ENCODE measurements around the gene ANKRD53.

The ANKRD53 gene

DNA sequence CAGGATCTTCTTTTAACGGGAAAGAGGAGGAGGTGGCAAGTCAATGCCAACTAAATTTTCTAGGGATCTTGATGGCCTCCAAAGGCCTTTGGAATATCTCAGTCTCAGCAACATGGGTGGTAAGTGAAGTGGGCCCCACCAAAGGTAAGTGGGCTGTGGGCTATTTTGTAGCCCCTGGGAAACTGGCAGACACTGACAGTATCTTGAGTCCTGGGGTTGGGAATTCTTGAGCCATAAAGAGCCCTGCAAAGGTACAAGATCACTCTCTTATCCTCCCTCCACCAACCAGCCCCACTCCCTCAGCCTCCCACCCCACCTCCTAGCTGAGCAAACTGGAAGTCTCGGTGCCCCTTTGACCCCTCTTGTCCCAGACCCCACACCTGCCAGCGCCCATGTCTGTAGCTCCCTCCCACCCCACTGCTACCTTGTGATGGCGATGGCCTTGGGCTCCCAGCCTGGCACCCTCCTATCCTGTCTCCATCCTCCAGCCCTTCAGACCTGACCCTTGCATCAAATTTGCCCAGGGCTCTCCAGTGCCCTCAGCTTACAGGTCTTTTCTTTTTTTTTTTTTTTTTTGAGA is 34.2 kb upstream of the ANKRD53 start:
- DNase-seq = no peak

DNA sequence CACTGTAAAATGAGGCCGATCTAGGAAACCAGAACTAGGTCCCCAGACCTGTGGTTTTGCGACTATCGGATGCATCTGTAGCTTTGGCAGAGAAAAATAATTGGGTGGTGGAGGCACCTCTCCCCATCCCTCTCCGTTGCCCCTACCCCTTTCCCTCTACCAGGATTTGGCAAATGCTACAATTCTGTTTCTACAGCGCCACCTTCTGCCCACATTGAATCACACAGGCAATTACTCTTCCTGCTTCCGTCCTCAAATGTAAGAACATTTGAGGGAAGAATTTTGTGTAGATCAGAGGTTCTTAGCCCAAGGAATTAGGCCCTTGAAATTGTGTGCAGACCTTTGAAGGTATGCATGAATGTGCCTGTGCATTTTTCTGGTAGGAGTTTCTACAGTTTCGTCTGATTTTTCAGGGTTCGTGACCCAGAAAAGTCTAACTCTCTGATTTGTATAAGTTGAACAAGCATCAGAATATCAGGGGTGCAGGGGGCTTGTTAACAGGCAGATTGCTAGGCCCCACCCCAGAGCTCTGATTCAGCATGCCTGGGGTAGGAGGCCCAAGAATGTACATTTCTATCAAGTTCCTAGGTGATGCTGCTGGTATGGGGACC is 31.5 kb upstream of the ANKRD53 start:
- DNase-seq = peak; percentile 47

DNA sequence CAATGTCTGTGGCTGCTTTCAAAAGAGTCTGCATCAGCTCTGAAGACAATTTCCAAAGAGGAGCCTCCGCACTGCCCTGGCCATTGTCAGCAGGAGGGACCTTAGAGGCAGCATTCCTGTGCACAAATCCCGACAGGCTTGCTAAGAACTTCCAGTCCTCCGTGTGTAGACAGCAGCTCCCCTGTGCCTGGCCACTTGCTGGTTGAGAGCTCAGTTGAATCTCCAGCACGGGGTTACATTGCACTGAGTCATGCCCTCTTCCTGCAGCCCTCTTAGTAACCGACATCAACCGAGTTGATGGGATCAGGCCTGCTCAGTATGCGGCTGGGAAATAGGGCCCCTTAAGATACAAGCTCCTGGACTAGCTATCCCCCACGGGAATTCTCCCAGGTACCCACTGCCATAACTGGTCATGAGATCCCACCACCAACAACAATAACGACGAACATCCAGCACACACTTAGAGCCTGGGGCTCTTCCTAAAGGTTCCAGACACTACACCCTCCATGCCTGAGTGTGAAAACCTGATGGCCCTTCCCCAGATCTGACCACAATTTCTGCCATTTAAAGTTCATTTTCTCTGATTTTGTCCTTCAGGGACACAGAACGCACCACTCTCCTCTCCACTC is 30.8 kb upstream of the ANKRD53 start:
- DNase-seq = no peak

- DNase-seq = peak; percentile 79
These were observed 30.0 kb upstream of the ANKRD53 start for GRCh38 chr2:70948337-70949003.

DNA sequence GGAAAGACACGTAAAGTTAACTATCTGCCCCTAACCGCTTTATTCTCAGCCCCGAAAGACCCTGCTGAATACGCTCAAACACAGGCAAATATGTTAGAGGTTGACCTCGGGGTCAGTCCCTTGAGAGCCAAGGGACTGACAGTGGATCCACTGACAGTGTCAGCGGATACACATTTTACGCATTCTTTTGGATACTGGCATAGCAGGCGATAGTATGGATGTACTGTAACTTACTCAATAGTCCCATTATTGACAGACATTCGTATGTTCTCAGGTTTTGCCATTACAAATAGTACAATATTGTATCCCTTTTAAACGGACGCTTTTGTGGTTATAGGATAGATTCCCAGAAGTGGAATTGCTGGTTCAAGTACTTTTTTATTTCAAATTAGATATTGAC is 29.3 kb upstream of the ANKRD53 start:
- DNase-seq = no peak

- no peak for DNase-seq
These were observed 23.5 kb upstream of the ANKRD53 start for GRCh38 chr2:70954886-70955285.

DNA sequence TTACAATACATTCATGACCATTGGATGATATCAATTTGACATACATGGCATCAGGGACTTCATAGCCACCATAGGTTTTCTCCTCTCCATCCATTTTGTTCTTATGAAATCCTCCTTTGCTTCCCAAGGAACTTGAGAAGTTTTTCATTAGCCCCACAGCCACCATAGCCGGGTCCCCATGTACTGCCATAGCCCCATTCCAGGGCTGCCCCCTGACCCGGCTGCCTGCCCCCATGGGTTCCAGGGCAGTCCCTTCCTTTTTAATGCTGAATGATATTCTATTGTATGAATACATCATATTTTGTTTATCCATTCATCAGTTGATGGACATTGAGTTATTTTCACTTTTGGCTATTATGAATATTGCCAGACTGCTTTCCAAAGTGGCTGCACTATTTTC is 22.3 kb upstream of the ANKRD53 start:
- no peak for DNase-seq

DNA sequence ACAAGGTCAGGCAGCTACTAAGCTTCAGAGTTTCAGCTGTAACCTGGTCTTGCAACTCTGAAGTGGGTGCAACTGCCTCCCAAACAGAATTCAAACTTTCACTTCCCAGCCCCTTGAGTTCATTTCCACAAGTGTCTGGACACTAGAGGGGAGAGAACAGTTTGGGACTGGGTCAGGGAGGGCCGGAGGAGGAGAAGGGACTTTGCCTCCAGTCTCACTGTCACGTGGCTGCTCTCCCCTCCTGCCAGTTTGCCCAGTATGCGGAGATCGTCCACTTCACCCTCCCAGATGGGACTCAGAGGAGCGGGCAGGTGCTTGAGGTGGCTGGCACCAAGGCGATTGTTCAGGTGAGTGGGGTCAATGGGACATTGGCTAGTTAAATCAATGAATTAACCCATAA is 20.6 kb upstream of the ANKRD53 start:
- DNase-seq = no peak

DNA sequence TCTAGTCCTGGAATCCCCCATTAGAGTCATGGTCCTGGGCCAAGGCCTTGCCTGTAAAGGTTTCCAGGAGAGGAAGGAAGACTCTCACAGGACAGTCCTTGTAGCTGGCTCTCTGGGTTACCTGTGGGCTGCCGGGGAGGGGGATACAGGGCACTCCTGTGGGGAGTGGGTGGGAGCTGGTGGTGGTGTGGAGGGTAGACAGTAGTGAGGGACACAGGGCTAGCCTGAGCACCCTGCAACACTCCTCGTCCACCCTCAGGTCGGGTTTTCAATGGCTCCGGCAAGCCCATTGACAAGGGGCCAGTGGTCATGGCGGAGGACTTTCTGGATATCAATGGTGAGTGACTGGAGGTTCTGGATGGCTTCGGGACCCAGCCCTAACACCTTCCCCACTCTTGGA is 19.7 kb upstream of the ANKRD53 start:
- DNase-seq = no peak

DNA sequence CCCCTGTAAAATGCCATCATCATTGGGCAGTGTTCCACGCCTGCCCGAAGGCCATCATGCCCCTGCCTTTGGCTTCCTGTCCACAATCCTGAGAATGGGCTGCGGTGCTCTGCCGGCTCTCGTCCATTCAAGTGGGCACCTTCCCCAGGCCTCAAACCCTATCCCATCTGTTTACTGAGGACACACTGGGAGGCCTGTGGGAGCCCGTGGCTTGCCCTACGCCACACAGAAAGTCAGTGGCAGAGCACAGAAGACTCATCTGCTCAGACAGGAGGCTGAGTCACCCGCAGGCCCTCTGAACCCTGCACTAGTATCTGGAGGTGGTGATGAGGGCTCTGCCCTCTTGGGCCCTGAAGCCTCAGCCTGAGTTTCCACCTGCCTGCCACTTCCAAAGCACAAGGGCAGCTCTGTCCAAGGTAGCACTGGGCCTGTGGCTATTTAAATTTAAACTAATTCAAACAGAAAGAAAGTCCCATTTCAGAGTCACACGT is 19.1 kb upstream of the ANKRD53 start:
- no peak for DNase-seq

DNA sequence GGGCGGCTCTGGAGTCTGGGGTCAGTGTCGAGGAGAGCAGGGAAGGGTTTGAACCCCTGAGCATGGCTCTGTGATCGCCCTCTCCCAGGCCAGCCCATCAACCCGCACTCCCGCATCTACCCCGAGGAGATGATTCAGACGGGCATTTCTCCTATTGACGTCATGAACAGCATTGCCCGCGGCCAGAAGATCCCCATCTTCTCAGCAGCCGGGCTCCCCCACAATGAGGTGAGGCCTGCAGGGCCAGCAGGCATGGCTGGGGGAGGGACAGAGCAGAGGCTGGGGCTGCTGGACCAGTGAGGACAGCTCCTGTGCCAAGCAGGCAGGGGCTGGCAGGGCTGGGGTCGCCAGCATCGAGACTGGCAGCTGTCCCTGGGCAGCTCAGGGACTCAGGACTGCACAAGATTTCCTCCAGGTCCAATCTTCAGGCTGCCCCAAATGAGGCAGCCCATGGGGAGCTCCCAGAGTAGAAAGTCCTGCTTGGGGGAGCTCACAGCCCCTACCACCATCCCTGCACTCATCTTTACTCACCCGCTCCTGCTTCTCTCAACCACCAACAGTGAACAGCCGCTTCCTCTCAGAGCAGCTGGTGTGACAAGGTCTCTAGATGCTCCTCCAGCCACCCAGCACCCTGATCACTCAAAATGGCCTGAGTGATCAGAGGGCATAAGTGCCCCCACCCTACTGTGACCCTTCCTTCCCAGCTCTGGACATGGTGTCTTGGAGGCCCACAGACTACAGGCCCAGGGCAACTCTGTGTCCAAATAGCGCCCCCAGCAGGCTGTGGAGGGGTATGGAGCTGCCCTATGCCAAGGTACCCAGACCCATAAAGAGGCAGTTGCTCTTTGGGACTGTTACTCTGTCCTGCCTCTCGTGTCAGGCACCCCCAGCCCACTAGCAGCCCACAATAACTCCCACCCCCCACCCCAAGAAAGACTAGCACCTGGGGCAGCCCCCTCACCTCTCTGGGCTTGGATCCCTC is 18.3 kb upstream of the ANKRD53 start:
- DNase-seq = no peak

DNA sequence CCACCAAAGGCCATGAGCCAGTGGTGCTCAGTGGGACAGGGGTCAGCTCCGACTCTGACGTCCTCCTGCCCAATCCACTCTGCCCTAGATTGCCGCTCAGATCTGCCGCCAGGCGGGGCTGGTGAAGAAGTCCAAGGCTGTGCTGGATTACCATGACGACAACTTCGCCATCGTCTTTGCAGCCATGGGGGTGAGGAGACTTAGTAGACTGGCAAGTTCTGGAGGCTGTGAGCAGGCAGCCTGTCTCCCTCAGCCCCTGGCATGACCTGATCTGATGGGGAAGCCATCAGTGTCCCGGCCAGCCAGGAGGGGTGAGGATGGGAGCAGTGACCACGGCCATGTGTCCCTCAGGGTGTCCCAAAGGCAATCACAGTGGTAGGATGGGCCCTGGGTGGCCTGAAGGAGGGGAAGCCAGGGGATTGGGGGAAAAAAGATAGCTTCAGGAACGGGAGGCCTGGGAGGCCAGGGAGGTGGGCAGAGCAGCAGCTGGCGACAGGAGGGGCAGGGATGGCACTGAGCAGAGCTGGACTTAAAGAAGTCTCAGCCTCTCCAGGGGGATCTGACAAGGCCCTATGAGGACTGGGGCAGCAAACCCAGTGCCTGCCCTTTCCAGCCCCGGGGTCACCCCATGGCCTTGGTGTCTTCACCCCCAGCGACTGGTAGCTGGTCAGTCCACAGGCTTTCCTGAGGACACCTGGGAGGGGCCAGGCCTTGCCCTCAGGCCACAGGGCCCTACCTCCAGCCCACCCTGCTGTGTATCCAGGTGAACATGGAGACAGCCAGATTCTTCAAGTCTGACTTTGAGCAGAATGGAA is 17.4 kb upstream of the ANKRD53 start:
- DNase-seq = no peak

DNA sequence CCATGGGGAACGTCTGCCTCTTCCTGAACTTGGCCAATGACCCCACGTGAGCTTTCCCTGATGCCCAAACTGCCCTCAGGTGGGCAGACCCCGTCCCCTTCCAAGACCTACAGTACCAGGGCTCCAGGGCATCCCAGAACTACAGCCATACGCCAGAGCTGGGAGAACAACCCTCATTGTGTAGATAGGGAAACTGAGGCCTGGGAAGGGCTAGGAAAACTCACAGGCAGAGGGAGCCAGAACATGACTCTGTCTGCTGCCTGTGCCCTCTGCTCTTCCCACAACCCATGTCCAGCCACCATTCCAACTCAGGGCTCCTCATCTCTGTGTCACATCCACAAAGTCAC is 16.8 kb upstream of the ANKRD53 start:
- no peak for DNase-seq

DNA sequence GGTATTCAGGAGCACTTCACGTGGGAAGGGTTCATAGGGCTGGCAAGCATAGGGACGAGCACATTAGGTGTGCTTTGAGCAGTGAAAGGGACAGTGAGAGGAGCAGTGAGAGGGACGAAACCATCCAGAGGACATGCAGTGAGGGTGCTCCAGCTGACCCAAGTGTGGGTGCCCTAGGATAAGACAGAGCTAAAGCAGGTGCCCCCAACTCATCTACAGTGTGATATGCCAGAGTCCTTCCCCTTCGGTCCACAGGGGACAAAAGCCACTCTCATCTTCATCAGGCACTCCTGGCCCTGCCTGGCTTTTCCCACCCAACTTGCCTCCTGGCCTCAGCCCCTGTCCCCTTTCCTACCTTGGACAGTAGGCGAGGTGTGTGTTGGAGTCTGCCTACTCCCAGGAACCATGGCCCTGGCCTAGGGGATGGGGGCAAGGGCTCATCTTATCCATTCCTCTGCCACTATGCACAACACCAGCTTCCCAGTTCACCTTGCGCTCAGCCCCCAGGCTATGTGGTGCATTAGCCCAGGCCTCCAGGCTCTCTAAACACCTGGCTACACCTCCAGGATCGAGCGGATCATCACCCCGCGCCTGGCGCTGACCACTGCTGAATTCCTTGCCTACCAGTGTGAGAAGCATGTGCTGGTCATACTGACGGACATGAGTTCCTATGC is 16.1 kb upstream of the ANKRD53 start:
- DNase-seq = no peak

DNA sequence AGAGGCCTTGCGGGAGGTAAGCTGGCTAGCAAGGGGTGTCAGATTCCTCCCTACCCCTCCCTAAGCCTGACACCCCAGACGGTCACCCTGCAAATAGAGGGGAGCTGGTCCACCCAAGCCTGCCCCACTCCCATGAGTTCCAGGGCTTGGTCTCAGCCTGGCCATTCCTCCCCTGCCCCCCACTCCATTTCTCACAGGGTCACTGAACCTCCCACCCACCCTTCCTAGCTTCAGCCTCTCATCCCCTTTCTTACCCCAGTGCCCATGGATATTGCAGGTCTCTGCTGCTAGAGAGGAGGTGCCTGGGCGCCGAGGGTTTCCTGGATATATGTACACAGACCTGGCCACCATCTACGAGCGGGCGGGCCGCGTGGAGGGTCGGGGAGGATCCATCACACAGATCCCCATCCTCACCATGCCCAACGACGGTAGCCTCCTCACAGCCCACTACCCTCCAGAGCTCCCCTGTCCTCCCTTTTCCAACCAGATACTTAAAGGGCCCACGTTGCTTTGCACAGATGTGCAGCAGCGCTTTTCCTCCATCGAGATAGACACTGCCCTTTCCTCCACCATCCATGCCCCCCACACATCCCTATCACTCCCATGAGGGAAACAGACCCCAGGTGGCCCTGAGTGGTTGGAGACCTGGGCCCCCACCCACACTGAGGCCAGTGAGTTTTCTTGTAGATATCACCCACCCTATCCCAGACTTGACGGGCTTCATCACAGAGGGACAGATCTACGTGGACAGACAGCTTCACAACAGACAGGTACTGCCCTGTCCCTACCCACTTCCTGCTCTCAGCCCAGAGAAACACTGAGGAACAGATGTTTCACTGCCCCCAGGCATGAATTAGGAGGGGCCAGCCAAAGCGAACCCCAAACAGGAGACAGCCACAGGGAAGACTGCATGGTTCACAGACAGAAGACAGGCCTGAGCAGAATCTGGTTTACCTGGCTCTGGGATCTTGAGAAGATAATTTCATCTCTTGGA is 15.2 kb upstream of the ANKRD53 start:
- DNase-seq = no peak

- DNase-seq = no peak
These were observed 14.3 kb upstream of the ANKRD53 start for GRCh38 chr2:70964133-70964532.

DNA sequence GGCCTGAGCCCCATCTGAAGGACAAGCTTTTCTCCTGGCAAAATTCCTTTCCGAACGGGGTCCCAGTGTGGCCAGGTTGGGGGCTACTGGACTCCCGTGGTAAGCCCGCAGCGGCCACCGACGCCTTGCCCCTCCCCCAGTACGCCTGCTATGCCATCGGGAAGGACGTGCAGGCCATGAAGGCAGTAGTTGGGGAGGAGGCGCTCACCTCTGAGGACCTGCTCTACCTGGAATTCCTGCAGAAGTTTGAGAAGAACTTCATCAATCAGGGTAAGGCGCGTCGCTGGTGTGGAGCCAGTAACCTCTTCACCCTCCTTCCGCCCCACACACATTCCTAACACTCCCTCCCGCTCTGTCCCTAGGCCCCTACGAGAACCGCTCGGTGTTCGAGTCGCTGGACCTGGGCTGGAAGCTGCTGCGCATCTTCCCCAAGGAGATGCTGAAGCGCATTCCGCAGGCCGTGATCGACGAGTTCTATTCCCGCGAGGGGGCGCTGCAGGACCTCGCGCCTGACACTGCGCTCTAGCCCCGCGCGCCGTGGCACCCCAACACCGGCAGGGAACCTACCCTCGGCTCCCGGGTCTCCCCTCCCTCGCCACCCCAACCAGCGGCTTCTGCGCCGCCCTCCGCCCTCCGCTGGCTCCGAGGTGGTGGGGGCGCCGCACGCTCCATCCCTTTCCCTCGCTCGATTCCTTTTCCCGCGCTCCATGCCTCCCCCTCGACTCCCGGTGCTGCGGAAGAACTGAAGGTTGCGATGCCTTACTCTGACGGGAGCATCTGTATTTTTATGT is 13.6 kb upstream of the ANKRD53 start:
- peak; percentile 86 for DNase-seq

- DNase-seq = no peak
These were observed 12.9 kb upstream of the ANKRD53 start for GRCh38 chr2:70965506-70965905.

GRCh38 chr2:70966681-70967080 is 11.7 kb upstream of the ANKRD53 start:
- DNase-seq = no peak

All from CD4-positive, alpha-beta T cell treated with Interleukin-12 subunit alpha and Interleukin-12 subunit beta, for 1 hour (primary cell).